Measurements from ENCODE around the gene NTM. TPM values are rescaled to one million over a fixed set of nuclear protein-coding genes. Genes with fewer than 3 reads are reported as not detected.

Gene NTM
- total and polyA plus RNA-seq, 2 of the 8 experiments (the other 6 are each of a cell fraction or from before 2014, with no cell fraction given): 13.4 to 20.0 TPM

DNA sequence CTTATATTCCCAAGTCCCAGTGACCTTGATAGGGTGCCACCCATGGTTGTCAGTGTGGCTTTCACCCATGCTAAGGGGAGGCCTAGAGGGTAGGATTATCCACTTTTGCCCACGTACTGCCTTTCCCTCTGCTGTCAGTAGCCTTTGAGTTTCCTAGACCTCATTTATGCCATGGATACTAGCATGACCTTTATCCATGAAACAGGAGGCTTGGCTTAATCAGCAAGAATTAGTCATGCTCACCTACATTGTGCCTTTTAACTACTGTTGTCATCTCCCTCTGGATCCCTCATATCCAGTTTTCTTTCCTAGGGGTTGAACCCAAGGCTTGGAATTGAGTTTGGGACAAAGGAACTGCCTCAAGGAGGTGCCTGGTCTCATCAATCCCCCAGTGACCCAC, 716.7 kb downstream of the NTM start:
- 91% methylated on average over 1 of the region's 1 CpG; no CpG with 5 or more reads in 1 of the 2 experiments for WGBS, 2 experiments (ENCODE audit: extremely low coverage in 1 of 2, insufficient coverage in 1 of 2, insufficient read length in 1 of 2, insufficient replicate concordance in 2 of 2, low coverage in 1 of 2, low lambda C conversion rate in 2 of 2, missing lambda C conversion rate in 1 of 2)
- no peaks in the 10 kb centered on the region for H3K79me2 ChIP-seq (ENCODE audit: control insufficient read depth in 1 of 2, insufficient read depth in 2 of 2, low read length in 2 of 2)
- H2BK12ac ChIP-seq (ENCODE audit: low read depth, low read length): no peak overlapping the region
- TF ChIP-seq SIX5 (IDR thresholded peaks at IDR 0.05; ENCODE audit: low read depth, low read length) (no peak), CREB1 (IDR thresholded peaks at IDR 0.05) (no peak), POLR2A (IDR thresholded peaks at IDR 0.05; ENCODE audit: control extremely low read depth in 1 of 2, low read depth in 2 of 2, low read length in 2 of 2) (no peak), PHF8 (conservative IDR thresholded peaks at IDR 0.05; ENCODE audit: low read depth, low read length) (no peak), TCF12 (IDR thresholded peaks at IDR 0.05; ENCODE audit: low read depth, low read length) (no peak), SUZ12 (IDR thresholded peaks at IDR 0.05; ENCODE audit: low read length) (no peak), JUND (IDR thresholded peaks at IDR 0.05; ENCODE audit: low read length) (no peak), SP4 (IDR thresholded peaks at IDR 0.05; ENCODE audit: low read length) (no peak), CHD1 (IDR thresholded peaks at IDR 0.05; ENCODE audit: low read depth, low read length) (no peak), RBBP5 (IDR thresholded peaks at IDR 0.05; ENCODE audit: borderline replicate concordance, low read depth, low read length) (no peak)
- TF ChIP-seq, protein P1, sequence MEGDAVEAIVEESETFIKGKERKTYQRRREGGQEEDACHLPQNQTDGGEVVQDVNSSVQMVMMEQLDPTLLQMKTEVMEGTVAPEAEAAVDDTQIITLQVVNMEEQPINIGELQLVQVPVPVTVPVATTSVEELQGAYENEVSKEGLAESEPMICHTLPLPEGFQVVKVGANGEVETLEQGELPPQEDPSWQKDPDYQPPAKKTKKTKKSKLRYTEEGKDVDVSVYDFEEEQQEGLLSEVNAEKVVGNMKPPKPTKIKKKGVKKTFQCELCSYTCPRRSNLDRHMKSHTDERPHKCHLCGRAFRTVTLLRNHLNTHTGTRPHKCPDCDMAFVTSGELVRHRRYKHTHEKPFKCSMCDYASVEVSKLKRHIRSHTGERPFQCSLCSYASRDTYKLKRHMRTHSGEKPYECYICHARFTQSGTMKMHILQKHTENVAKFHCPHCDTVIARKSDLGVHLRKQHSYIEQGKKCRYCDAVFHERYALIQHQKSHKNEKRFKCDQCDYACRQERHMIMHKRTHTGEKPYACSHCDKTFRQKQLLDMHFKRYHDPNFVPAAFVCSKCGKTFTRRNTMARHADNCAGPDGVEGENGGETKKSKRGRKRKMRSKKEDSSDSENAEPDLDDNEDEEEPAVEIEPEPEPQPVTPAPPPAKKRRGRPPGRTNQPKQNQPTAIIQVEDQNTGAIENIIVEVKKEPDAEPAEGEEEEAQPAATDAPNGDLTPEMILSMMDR (IDR thresholded peaks at IDR 0.05; ENCODE audit: control extremely low read depth in 1 of 3, insufficient read depth in 1 of 3, low read depth in 1 of 3, low read length in 3 of 3): no peak
- H3K36me3 ChIP-seq (ENCODE audit: control insufficient read depth in 2 of 4, insufficient read depth in 4 of 4, low read length in 3 of 4): peaks cover 0 to 2% (median 0%) of the 10 kb centered on the region in 4 experiments; a peak in 2 of 8 replicates
- no peak for FAIRE-seq
- peaks cover 40 to 44% of the 10 kb centered on the region in 2 experiments for H3K9me3 ChIP-seq (ENCODE audit: insufficient read depth in 2 of 2, low read depth in 1 of 2, low read length in 1 of 2)
- POLR2A ChIA-PET (ENCODE audit: partially characterized antibody): no interaction called here
- no peak overlapping the region for H3K14ac ChIP-seq (ENCODE audit: insufficient read length)
- H3K4me2 ChIP-seq (ENCODE audit: insufficient read depth in 1 of 2, low read depth in 2 of 2, low read length in 2 of 2): no peak overlapping the region
- no peak overlapping the region for H2BK5ac ChIP-seq (ENCODE audit: low read depth, low read length)
- H3K4ac ChIP-seq (replicated peaks; ENCODE audit: insufficient read length, low read depth, low read length): no peak overlapping the region
- no peak overlapping the region for H3K23ac ChIP-seq (ENCODE audit: insufficient read length)
- no peak overlapping the region for H2AK5ac ChIP-seq (ENCODE audit: low read depth, low read length)
- H4K5ac ChIP-seq (ENCODE audit: insufficient read length, low read depth, low read length): no peak overlapping the region
- DNase-seq (ENCODE audit: low read depth in 1 of 2, low spot score in 2 of 2): no peak
- no peak overlapping the region for H2BK120ac ChIP-seq (replicated peaks; ENCODE audit: low read depth, low read length)
- H2BK20ac ChIP-seq (ENCODE audit: low read length): no peak overlapping the region
- H3K23me2 ChIP-seq (ENCODE audit: low read depth, low read length): no peaks in the 10 kb centered on the region
- H3K79me1 ChIP-seq (ENCODE audit: low read depth, low read length): no peaks in the 10 kb centered on the region
- no peak overlapping the region for H3K56ac ChIP-seq (replicated peaks; ENCODE audit: insufficient read length, low read depth, low read length)
- no peaks in the 10 kb centered on the region for H3K4me1 ChIP-seq (replicated peaks in 1 of 4; ENCODE audit: control insufficient read depth in 3 of 4, insufficient read depth in 4 of 4, low read length in 3 of 4)
- no peak overlapping the region for H4K91ac ChIP-seq (replicated peaks; ENCODE audit: insufficient read length, low read length)
- H3K18ac ChIP-seq (ENCODE audit: extremely low read depth, low read length): no peak overlapping the region
- no peak overlapping the region for H2BK15ac ChIP-seq (ENCODE audit: low read length)
- H3K4me3 ChIP-seq (ENCODE audit: extremely low read depth in 1 of 4, insufficient read depth in 2 of 4, low read depth in 3 of 4, low read length in 4 of 4): no peak overlapping the region
- H3K27me3 ChIP-seq (replicated peaks in 1 of 4; ENCODE audit: control insufficient read depth in 3 of 4, extremely low read depth in 1 of 4, insufficient read depth in 3 of 4, low read length in 3 of 4): no peaks in the 10 kb centered on the region
- H3K9ac ChIP-seq (replicated peaks in 1 of 4; ENCODE audit: extremely low read depth in 1 of 4, low read depth in 3 of 4, low read length in 3 of 4): no peak overlapping the region
- CTCF ChIA-PET (ENCODE audit: partially characterized antibody): no interaction called here
- H2AFZ ChIP-seq (ENCODE audit: low read length): no peak overlapping the region
- H4K20me1 ChIP-seq (replicated peaks in 1 of 2; ENCODE audit: control insufficient read depth in 1 of 2, insufficient read depth in 2 of 2, low read length in 2 of 2): no peaks in the 10 kb centered on the region
- no peak overlapping the region for H3K27ac ChIP-seq (ENCODE audit: low read depth, low read length)
- no peak overlapping the region for H4K8ac ChIP-seq (ENCODE audit: extremely low read depth, insufficient read depth, low read length)
